Transverse colon (tissue), 4 donors: Measurements from ENCODE around the gene SORCS3.

ENCODE experiments used
- CTCF ChIP-seq, 5 experiments: fragments of 200-600 bp in 3 of 5; fragments of 450-650 bp in 2 of 5; sonication (generic) in 3 of 5; IDR thresholded peaks; 1 replicate in 2 of 5; 2 replicates in 3 of 5; pipeline ENCODE4 v1.5.1; 2016 to 2017; ENCODE audit warnings: antibody characterized with exemption in 5 of 5, inconsistent platforms in 3 of 5, mild to moderate bottlenecking in 2 of 5, moderate library complexity in 1 of 5
- POLR2A ChIP-seq: fragments of 450-650 bp; IDR thresholded peaks from one replicate; pipeline ENCODE4 v1.6.1; 2016; ENCODE audit warnings: antibody characterized with exemption, mild to moderate bottlenecking, moderate library complexity
- POLR2AphosphoS5 ChIP-seq, 3 donors: sonication (generic); formaldehyde crosslinking; IDR thresholded peaks; one replicate each; pipeline ENCODE4 v1.6.1; 2016; ENCODE audit warnings: antibody characterized with exemption in 3 of 3

- TF ChIP-seq CTCF (IDR thresholded peaks at IDR 0.05) (no peak), POLR2A (no peak), POLR2AphosphoS5 (IDR thresholded peaks at IDR 0.05) (no peak)
Measured at GRCh38 chr10:104773105-104773504, 132.0 kb downstream of the SORCS3 start.
